GM18907 (cell line): ENCODE measurements around the gene NAV2.

Experiments
- ATAC-seq: cut with Tn5 transposase; IDR thresholded peaks from one replicate; pipeline ENCODE4 v1.9.1; 2021; ENCODE audit warnings: mild to moderate bottlenecking, moderate library complexity; ENCODE audit not compliant: unreplicated experiment

The NAV2 gene, protein sequence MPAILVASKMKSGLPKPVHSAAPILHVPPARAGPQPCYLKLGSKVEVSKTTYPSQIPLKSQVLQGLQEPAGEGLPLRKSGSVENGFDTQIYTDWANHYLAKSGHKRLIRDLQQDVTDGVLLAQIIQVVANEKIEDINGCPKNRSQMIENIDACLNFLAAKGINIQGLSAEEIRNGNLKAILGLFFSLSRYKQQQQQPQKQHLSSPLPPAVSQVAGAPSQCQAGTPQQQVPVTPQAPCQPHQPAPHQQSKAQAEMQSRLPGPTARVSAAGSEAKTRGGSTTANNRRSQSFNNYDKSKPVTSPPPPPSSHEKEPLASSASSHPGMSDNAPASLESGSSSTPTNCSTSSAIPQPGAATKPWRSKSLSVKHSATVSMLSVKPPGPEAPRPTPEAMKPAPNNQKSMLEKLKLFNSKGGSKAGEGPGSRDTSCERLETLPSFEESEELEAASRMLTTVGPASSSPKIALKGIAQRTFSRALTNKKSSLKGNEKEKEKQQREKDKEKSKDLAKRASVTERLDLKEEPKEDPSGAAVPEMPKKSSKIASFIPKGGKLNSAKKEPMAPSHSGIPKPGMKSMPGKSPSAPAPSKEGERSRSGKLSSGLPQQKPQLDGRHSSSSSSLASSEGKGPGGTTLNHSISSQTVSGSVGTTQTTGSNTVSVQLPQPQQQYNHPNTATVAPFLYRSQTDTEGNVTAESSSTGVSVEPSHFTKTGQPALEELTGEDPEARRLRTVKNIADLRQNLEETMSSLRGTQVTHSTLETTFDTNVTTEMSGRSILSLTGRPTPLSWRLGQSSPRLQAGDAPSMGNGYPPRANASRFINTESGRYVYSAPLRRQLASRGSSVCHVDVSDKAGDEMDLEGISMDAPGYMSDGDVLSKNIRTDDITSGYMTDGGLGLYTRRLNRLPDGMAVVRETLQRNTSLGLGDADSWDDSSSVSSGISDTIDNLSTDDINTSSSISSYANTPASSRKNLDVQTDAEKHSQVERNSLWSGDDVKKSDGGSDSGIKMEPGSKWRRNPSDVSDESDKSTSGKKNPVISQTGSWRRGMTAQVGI (N-terminal part only)

DNA sequence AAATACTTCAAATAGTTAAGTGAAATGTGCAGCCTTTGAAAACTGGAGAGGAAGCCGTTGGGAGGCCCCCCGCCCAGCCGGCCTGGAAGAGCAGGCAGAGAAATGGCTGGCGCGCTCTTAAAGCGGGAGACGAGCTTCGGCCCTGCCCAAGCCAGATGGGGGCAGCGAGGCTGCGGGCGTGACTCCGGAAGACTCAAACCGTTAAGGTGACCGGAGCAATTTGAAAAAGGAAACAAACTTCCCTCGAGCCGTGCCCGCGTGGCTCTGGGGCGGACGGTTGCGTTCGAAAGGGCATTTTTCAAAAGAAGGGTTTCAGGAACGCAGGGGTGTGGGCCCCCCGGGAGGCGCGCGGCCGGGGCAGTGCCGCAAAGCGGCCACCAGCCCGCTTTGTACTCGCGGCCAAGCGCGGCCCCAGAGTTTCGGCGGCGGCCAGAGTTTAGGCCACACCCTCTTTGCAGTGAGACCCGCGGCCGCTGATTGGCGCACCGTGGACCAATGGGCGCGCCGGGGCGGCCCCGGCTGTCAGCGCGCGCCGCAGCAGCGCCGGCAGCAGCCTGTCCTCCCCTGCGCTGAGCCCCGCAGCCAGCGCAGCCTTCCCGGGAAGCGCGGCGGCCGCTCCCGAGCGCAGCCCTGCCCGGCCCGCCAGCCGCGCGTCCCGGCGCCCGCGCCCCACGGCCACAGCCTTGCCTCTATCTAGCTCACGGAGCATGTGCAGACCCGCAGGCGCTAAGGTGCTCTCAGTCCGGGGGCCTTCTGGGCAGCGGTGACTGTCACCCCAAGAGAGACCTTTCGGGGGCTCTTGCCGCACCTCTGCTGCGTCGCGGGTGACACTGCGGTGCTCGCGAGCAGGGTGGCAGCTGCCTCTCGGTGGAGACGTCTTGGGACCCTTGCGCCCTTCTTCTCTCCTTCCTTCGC, at the start of gene NAV2:
NAV2 (plus strand) TSS at position 557 of the 915 bp plus-strand sequence. CDS start 859 bp downstream, outside the sequence.
- ATAC-seq, result peak; percentile 99

GRCh38 chr11:19663206-19663605, 49.4 kb upstream of the NAV2 start:
- no peak for ATAC-seq

DNA sequence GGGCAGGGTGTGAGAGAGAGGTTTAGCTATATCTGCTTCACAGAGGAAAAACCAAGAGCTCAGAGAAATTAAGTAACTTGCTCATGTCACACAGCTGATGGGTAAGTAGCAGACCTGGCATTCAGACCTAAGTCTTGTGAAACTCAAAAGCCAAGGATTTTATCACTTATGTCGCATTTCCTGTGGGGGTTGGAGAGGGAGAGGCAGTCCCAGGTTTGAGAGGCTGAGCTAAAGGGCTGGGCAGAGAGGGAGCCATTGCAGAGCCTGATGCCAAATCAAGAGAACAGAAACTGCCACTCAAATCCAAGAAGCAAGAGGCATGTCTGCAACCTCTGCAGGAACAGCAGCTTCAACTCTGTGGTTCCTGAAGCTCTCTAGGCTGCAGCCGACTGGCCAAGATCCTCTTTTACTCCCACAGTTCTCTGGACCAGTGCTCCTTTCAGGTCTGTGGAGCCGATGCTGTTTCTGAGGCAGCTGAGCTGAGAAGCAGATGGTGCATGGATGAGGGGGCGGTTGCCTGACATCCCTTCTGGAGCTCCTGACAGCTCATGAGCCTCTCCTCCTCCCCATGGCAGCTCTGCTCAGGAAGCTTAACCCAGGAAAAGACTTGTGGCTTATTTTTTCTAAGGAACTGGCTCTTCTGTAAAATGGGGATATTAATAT, 47.6 kb upstream of the NAV2 start:
- no peak for ATAC-seq

- no peak for ATAC-seq
Measured at GRCh38 chr11:19666951-19667350, 45.7 kb upstream of the NAV2 start.

GRCh38 chr11:19669511-19669910, 43.1 kb upstream of the NAV2 start:
- no peak for ATAC-seq

- no peak for ATAC-seq
Measured at GRCh38 chr11:19670030-19670791, 42.4 kb upstream of the NAV2 start.

- no peak for ATAC-seq
Measured at GRCh38 chr11:19672586-19673206, 39.9 kb upstream of the NAV2 start.

DNA sequence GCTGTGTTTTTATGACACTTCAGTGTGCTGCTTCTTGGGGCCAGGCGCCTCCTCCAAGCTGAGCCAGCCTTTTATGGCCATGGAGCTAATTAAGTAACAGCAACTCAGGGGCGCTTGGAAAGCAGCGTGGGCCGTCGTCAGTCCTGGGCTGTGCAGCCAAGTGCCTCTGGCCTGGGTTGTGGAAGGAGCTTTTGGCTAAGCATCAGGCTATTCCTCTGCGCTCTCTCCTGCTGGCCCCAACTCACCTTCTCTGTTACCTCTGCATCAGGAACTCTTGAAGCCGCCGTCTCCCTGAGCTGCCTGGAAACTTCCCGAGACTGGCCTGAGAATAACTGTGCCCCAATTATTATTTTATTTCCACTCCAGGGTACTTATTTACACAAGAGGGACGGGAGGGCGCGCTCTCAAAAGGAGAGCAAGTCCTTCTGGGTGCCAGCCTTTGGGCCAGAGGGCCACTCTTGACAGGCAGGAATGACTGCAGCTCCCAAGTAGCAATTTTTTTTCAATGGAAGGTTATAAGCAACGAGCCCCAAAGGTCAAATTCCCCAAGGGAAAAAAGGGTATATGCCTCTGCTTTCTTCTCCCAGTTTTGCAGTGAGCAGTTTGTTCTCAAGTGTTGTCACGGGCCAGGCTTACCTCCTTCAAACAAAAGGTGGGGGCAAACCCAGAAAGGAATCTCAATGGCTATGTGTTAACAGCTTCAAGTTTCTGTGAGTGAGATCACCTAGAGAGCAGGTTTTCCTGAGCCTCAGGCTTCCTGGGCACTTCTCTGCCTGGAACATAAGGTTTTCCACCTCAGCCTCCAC, 38.5 kb upstream of the NAV2 start:
- ATAC-seq, result no peak

- no peak for ATAC-seq
Measured at GRCh38 chr11:19674836-19675235, 37.8 kb upstream of the NAV2 start.

GRCh38 chr11:19675397-19675796, 37.2 kb upstream of the NAV2 start:
- ATAC-seq, result no peak

GRCh38 chr11:19676475-19677380, 35.9 kb upstream of the NAV2 start:
- ATAC-seq, result no peak

- no peak for ATAC-seq
Measured at GRCh38 chr11:19677381-19678080, 35.1 kb upstream of the NAV2 start.

- no peak for ATAC-seq
Measured at GRCh38 chr11:19679952-19680828, 32.4 kb upstream of the NAV2 start.

GRCh38 chr11:19680829-19681368, 31.7 kb upstream of the NAV2 start:
- ATAC-seq, result no peak
